T-helper 1 cell treated with Interleukin-12 subunit alpha and Interleukin-12 subunit beta and Interleukin-4 antibody, amounts not matched to agents 30 μg/mL and 1 μg/mL, for 36 hours (primary cell): ENCODE data around the gene MPRIP.
"Not testable (repeated sequence)": the region's sequence is repeated elsewhere in the genome, so short reads cannot be mapped to it uniquely, and the experiment has no call there.

Source experiments
- H3K27ac Mint-ChIP-seq: one replicate; pipeline ENCODE4 v1.8.0; 2021; ENCODE audit warnings: mild to moderate bottlenecking, mixed read lengths
- H3K27me3 Mint-ChIP-seq: one replicate; pipeline ENCODE4 v1.8.0; 2021; ENCODE audit warnings: low read depth, mixed read lengths
- H3K36me3 Mint-ChIP-seq: one replicate; pipeline ENCODE4 v1.8.0; 2021; ENCODE audit warnings: low read depth, mixed read lengths
- H3K4me1 Mint-ChIP-seq: one replicate; pipeline ENCODE4 v1.8.0; 2021; ENCODE audit warnings: low read depth, mixed read lengths
- H3K4me3 Mint-ChIP-seq: one replicate; pipeline ENCODE4 v1.8.0; 2021; ENCODE audit warnings: mild to moderate bottlenecking, moderate library complexity, mixed read lengths
- H3K9me3 Mint-ChIP-seq: one replicate; pipeline ENCODE4 v1.8.0; 2021; ENCODE audit warnings: mixed read lengths

Gene MPRIP

DNA sequence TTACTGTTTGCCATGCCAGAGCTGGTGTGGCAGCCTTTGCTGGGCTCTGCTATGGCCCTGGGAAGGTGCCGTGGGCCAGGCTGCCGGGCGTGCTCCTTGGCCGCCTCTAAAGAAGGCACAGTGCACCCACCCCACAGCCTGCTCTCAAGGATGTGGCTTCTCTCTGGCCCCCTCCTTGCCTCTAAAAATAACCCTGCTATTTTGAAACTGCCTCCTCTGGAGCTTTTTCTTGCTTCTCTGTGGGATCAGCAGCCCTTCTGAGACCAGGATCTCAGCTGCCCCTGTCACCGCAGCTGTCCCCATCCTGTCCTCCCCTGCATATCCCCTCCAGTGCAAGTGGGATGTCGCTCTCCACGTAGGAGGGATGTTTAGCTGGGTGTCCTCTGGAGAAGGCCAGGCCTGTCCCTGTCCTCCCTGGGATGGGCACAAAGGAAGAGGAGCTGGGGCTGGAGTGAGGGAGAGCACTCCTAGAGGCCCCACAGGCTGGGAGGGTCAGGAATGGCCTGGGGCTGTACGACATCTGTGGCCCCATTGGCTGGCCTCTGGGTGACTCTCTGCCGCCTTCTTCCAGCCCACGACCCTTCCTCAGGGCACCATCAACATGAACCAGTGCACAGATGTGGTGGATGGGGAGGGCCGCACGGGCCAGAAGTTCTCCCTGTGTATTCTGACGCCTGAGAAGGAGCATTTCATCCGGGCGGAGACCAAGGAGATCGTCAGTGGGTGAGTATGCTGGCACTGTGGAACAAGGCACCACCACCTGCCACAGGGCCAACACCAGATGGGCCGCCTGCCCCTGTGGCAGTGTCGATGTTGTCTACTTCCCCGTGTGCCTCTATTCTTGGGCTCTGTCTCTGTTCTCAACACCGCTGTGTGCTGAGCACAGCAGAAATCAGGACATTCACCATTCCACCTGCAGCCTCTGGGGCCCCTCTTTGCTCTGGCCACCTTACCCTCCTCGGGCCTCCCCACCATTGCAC is 84.2 kb downstream of the MPRIP start:
- H3K36me3 Mint-ChIP-seq, result peaks cover 6% of the 10 kb centered on the region
- H3K27me3 Mint-ChIP-seq, result no peaks in the 10 kb centered on the region
- peak overlapping the region; percentile 65 for H3K27ac Mint-ChIP-seq
- H3K4me3 Mint-ChIP-seq, result no peak overlapping the region
- peaks cover 38% of the 10 kb centered on the region for H3K4me1 Mint-ChIP-seq
- no peaks in the 10 kb centered on the region for H3K9me3 Mint-ChIP-seq

DNA sequence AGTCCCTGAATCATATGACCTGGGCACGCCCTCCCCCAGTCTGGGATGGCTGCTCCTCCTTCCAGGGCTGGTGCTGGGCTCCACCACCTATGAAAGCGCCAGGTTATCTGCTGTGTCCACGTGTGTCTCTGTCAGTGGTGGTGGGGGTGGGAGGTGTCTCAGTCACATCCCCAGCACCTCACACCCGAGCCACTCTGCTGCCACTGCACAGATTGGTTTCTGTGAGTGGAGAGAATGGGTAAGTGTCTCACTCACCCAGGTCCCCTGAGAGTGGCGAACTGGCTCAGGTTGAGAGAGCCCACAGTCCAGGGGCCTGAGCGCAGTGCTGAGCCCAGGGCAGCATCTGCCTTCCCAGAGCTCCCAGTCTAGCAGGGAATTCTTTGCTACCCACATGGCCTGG is 84.9 kb downstream of the MPRIP start:
- Mint-ChIP-seq H3K9me3 (no peaks in the 10 kb centered on the region), H3K4me1 (peaks cover 33% of the 10 kb centered on the region), H3K27ac (peak overlapping the region; percentile 11), H3K27me3 (no peaks in the 10 kb centered on the region), H3K36me3 (peaks cover 6% of the 10 kb centered on the region), H3K4me3 (no peak overlapping the region)

DNA sequence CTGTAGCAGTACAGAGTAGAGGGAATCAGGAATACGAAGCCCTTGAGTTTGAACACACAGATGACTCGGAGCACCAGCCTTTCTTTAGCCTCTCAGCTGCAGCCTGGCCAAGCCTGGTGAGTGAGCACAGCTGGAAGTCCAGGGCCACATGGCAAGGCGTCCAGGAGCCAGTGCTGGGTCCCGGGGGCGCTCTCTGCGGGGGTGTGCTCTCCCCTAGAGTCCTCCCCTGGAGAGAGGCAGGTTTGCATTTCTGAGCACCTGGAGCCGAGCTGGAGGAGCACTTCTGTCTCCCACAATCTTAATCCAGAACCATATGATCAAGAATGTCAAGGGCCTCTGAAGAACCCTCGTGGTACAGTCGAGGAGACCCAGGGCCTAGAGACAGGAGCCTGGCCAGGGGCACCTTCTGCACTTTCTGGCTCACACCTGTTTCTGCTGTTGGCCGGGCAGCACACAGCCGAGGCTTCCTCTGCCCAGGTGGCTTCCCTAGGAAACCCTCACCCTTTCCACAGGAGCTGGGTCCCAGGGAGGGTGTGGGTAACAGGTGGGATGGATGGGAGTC is 85.6 kb downstream of the MPRIP start:
- no peaks in the 10 kb centered on the region for H3K27me3 Mint-ChIP-seq
- no peak overlapping the region for H3K4me3 Mint-ChIP-seq
- H3K4me1 Mint-ChIP-seq, result peaks cover 32% of the 10 kb centered on the region
- peaks cover 6% of the 10 kb centered on the region for H3K36me3 Mint-ChIP-seq
- no peaks in the 10 kb centered on the region for H3K9me3 Mint-ChIP-seq
- H3K27ac Mint-ChIP-seq, result no peak overlapping the region

DNA sequence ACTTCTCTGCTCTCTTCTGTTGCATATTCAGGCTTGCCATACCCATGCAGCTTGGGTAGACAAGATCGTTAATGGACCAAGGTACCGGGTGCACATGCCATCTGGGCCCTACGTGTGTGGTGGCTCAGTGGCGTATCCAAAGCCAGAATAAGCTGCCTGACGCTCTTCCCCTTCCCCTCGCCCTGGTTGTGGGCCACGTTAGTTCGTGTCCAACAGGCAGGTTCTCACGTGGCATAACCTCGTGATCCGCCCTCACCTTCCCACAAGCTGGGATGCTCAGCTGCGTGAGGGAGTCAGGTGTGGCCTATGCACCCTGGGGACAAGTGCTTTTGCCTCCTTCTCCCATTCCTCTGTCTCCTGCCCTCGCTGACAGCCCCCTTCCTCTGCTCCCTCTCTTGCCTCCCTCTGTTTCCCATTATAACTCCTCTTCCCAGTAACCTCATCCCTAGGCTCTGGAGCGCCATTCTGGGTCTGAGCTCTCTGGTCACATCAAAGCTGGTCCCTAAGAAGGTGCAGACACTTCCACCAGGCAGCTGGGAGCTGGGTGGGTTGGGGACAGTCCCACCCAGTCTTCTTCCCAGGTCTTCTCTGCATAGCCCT is 86.3 kb downstream of the MPRIP start:
- Mint-ChIP-seq H3K36me3 (peaks cover 6% of the 10 kb centered on the region), H3K4me3 (no peak overlapping the region), H3K9me3 (no peaks in the 10 kb centered on the region), H3K27ac (no peak overlapping the region), H3K27me3 (no peaks in the 10 kb centered on the region), H3K4me1 (peaks cover 29% of the 10 kb centered on the region)

DNA sequence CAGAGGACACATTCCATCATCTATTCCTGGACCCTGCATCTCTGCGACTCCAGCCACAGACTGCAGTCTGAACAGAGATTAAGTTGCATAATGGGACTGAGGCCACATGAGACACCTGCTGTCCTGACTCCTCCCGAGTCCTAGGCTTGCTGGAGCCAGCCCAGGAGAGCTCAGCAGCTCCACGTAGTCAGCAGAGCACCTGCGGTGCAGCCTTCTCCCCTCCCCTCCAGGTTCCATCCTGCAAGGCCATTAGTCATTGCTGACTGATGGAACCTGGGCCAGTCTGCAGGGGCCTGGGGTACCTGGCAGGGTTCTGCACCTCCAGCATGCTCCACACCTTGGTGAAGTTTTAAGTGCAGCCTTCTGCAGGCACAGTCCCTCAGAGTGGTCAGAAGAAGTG is 87.2 kb downstream of the MPRIP start:
- H3K9me3 Mint-ChIP-seq, result no peaks in the 10 kb centered on the region

DNA sequence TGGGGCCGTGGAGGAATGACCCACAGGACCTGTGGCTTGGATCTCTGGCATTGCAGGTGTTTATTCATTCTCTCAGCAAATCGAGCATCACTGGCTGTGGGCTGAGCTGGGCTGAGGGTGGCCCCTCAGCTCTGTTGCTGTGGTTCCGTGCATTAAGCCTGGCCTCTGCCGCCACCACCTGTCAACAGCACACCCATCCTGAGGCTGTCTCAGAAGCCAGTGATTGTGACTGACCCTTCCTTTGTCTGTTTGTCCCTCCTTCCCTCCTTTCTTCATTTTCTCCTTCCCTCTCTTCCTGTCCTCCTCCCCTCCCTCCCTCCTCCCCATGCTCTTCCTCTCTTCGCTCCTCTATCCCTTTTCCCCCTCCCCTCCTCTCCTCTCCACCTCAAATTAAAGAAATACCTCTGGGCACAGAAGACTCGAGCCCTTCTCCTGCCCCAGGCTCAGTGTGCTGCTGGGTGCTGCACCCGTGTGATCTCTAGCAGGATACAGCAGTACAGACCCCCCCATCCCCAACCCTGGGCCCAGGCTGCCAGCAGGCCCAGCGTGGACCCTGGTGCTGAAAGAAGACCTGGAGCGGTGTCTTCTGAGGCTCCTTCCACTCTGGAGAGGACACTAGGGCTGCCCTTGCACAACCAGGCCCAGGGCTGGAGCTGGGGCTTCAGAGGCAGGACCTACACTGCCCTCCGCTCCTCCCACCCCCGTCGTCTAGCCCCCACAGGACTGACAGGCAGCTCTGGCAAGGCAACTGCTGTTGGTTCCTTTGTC is 88.0 kb downstream of the MPRIP start:
- peaks cover 17% of the 10 kb centered on the region for H3K4me1 Mint-ChIP-seq
- no peak overlapping the region for H3K4me3 Mint-ChIP-seq
- no peaks in the 10 kb centered on the region for H3K9me3 Mint-ChIP-seq
- H3K36me3 Mint-ChIP-seq, result peaks cover 3% of the 10 kb centered on the region
- no peak overlapping the region for H3K27ac Mint-ChIP-seq
- H3K27me3 Mint-ChIP-seq, result no peaks in the 10 kb centered on the region

More for the DNA sequence above, 87.2 kb downstream of the MPRIP start:
- H3K27me3 Mint-ChIP-seq, result no peaks in the 10 kb centered on the region
- peaks cover 3% of the 10 kb centered on the region for H3K36me3 Mint-ChIP-seq
- H3K4me1 Mint-ChIP-seq, result peaks cover 23% of the 10 kb centered on the region
- H3K4me3 Mint-ChIP-seq, result no peak overlapping the region
- no peak overlapping the region for H3K27ac Mint-ChIP-seq

DNA sequence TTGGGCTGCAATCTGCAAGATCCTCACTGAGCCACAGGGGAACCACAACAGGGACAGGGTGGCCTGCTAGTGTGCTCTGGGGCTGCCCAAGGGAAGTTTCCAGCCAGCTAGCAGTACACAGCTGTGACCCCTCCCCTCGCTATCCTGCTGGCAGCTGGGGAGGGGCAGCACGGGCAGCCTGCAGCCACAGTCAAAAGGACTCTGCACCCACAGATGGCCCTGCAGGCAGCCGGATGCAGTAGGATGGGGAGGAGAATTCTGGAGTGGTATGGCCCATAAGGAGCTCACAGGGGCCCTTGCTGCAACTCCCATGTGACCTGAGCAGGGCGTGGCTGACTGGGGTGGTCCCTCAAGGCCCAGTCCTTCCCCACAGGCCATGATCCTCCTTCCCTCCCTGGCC is 89.6 kb downstream of the MPRIP start:
- Mint-ChIP-seq H3K4me1 (peaks cover 3% of the 10 kb centered on the region), H3K27me3 (no peaks in the 10 kb centered on the region), H3K36me3 (peaks cover 3% of the 10 kb centered on the region), H3K4me3 (no peak overlapping the region), H3K27ac (no peak overlapping the region), H3K9me3 (no peaks in the 10 kb centered on the region)

DNA sequence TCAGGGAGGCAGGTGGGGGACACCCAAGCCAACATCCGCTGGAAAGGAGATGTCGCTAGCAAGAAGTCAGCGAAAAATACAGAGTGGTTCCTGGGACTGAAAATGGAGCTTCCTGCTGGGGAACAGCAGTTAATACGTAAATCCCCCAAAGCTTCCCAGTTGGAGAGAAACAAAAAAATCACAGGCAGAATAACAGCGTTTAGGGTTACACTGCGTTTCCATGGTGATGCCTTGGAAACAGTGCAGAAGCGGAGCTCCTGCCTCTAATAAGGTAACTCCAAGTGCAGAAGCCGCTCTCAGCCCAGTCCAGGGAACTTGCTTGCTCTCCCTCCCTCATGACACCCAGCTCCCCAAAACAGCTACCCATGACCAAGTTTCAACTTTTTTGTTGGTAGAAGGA is 90.5 kb downstream of the MPRIP start:
- no peak overlapping the region for H3K27ac Mint-ChIP-seq
- no peak overlapping the region for H3K4me3 Mint-ChIP-seq
- no peaks in the 10 kb centered on the region for H3K4me1 Mint-ChIP-seq
- H3K27me3 Mint-ChIP-seq, result no peaks in the 10 kb centered on the region
- peaks cover 3% of the 10 kb centered on the region for H3K36me3 Mint-ChIP-seq
- no peaks in the 10 kb centered on the region for H3K9me3 Mint-ChIP-seq

DNA sequence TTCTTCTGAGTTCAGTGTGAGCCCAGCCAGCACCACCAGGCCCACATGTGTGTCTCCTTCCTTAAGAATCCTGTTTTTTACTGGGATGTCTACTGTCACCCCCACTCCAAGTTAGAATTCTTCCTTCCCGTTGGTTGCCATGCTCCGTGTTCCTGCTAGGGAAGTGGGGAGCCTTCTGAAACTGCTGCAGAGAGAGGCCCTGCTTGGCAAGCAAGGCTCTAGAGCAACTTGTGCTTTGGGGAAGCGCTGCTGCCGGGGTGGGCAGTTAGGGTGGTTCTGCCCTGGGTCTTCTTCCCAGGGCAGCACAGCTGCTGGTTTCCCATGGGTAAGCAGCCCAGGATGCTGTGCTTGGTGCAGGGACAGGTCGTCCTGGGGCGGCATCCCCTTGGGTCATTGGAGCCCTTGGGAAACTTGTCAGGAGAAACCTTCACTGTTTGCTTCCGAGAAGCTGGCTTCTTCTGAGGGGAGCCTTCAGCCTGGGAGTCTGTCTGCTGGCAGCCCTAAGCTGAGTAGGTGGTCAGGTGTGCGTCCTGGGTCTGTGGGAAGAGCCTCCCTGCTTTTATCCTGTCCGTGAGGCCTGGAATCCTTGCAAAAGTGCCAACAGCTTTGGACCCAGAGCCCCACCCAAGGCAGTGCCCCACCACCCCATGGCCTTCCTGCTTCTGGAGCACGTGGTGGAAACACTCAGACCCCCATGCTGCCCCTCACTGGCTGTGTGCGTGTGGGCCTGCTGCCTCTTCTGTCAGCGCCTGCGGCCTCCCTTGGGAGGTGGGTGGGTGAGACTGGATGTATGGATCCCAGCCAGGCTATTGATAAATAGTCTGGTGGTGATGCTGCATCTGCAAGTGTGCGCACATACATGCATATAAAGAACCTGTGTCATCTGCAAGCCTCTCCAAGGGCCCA is 92.0 kb downstream of the MPRIP start:
- no peaks in the 10 kb centered on the region for H3K27me3 Mint-ChIP-seq
- H3K36me3 Mint-ChIP-seq, result peaks cover 8% of the 10 kb centered on the region
- H3K4me1 Mint-ChIP-seq, result no peaks in the 10 kb centered on the region
- H3K9me3 Mint-ChIP-seq, result no peaks in the 10 kb centered on the region
- no peak overlapping the region for H3K27ac Mint-ChIP-seq
- no peak overlapping the region for H3K4me3 Mint-ChIP-seq

DNA sequence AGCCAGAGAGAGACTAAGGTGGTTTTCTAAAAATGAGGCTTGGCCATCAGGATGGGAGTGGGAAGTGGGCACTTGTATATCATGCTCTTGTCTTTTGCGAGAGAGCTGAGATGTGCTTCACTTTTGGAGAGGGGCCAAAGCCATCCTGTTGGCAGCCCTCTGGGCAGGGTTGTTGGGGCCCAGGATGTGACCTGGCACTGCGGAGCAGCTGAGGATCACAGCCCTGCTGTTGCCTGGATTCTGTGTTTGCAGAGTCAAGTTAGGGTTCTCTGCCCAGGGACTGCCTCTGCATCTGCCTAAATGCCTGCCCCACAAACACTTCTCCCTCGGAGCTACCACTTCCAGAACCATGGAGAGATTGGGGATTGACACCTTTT is 92.7 kb downstream of the MPRIP start:
- H3K9me3 Mint-ChIP-seq, result no peaks in the 10 kb centered on the region
- no peak overlapping the region for H3K4me3 Mint-ChIP-seq
- peaks cover 8% of the 10 kb centered on the region for H3K36me3 Mint-ChIP-seq
- no peak overlapping the region for H3K27ac Mint-ChIP-seq
- no peaks in the 10 kb centered on the region for H3K4me1 Mint-ChIP-seq
- H3K27me3 Mint-ChIP-seq, result no peaks in the 10 kb centered on the region

DNA sequence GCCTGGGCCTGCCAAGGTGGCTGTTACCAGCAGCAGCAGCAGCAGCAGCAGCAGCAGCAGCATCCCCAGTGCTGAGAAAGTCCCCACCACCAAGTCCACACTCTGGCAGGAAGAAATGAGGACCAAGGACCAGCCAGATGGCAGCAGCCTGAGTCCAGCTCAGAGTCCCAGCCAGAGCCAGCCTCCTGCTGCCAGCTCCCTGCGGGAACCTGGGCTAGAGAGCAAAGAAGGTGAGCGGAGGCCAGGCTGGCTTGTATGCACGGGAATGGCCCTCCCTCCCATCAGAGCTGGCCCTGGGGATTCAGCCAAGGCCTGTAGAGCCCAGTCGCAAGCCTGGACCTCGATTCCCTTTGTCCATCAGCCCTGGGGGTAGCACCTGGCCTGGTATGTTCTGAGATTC is 94.0 kb downstream of the MPRIP start:
- not testable (repeated sequence) for H3K36me3 Mint-ChIP-seq, H3K27me3 Mint-ChIP-seq, H3K4me3 Mint-ChIP-seq, H3K9me3 Mint-ChIP-seq, H3K27ac Mint-ChIP-seq, H3K4me1 Mint-ChIP-seq

DNA sequence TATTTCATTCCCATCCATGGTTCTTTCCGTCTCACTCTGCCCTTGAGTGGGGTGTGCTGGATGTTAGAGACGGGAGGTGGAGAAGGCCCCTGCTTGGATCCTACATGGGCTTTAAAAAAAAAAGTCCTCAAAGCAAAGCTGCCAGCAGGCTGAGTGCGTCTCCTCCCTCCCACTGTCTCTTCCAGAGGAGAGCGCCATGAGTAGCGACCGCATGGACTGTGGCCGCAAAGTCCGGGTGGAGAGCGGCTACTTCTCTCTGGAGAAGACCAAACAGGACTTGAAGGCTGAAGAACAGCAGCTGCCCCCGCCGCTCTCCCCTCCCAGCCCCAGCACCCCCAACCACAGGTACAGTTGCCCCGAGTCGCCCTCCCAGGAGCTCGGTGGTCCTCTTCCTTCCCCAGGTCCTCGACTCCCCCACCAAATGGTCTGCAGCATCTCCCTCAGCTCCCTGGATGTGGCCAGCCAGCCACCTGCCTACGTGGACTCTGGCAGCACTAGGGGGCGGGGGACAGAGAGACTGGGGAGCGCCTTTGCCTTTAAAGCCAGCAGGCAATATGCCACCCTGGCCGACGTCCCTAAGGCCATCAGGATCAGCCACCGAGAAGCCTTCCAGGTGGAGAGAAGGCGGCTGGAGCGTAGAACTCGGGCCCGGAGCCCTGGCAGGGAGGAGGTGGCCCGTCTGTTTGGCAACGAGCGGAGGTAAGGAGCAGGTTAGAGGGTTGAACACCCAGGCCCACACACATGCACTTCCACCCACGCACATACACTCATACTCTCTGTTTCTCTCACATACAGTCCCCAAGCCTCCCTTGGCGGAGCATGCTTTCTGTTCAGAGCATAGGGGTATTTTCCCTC is 95.7 kb downstream of the MPRIP start:
- peaks cover 12% of the 10 kb centered on the region for H3K36me3 Mint-ChIP-seq

DNA sequence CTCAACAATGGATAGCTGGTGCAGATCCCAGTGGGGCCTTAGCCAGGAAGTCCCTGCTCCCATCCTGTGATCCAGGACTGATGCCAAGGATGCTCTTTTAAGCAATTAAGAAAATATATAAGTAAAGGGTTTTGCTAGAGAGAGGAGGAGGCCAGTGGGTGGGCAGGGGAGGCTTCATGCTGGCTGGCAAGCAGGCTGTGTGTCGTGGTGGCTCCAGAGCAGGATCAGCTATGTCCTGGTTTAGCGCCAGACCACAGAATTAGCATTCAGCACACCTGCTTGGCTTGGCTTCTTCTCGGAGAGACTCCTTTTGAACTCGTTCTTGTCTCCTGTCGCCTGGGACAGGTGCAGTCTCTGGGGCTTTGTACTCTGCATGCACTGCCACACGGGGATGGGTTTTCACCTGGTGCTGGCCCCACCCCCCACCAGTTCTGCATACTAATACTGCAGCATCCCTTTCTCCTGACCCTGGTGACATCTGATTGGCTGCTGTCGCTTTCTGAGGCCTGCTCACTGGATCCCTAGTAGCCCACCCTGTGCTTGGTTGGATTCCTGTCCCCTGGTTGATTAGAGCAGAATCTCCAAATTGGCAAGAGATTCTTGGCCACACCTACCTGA is 97.8 kb downstream of the MPRIP start:
- Mint-ChIP-seq H3K9me3 (no peaks in the 10 kb centered on the region), H3K27me3 (no peaks in the 10 kb centered on the region), H3K27ac (no peak overlapping the region)

More for the DNA sequence above, 95.7 kb downstream of the MPRIP start:
- Mint-ChIP-seq H3K4me3 (no peak overlapping the region), H3K9me3 (no peaks in the 10 kb centered on the region), H3K4me1 (peaks cover 5% of the 10 kb centered on the region), H3K27me3 (no peaks in the 10 kb centered on the region), H3K27ac (no peak overlapping the region)

More for the DNA sequence above, 97.8 kb downstream of the MPRIP start:
- no peak overlapping the region for H3K4me3 Mint-ChIP-seq
- peaks cover 13% of the 10 kb centered on the region for H3K36me3 Mint-ChIP-seq
- H3K4me1 Mint-ChIP-seq, result peaks cover 5% of the 10 kb centered on the region
